Mesendoderm (in vitro differentiated cells): ENCODE results near the gene SLC39A9.
A peak's percentile ranks its signal among the peaks of the same experiment; 100 is the strongest.
"Not testable (repeated sequence)": the region's sequence is repeated elsewhere in the genome, so short reads cannot be mapped to it uniquely, and the experiment has no call there.

Source experiments
- DNase-seq: peaks from one replicate; pipeline ENCODE4 v3.0.0; 2013
- H2AK5ac ChIP-seq: 2 replicates; pipeline ENCODE4 v1.6.1; 2013; ENCODE audit warnings: low read length, inconsistent platforms
- H2BK120ac ChIP-seq: 2 replicates; pipeline ENCODE4 v1.6.1; 2013; ENCODE audit warnings: low read depth, mild to moderate bottlenecking, low read length, moderate library complexity, mixed read lengths
- H2BK15ac ChIP-seq: replicated peaks from 2 replicates; pipeline ENCODE4 v1.6.1; 2013; ENCODE audit warnings: low read depth, mild to moderate bottlenecking, moderate library complexity
- H2BK5ac ChIP-seq: 2 replicates; pipeline ENCODE4 v1.6.1; 2013; ENCODE audit warnings: low read length, inconsistent platforms
- H3K18ac ChIP-seq: 2 replicates; pipeline ENCODE4 v1.6.1; 2013; ENCODE audit warnings: mild to moderate bottlenecking, low read length, mixed read lengths
- H3K23ac ChIP-seq: one replicate; pipeline ENCODE4 v1.6.1; 2013; ENCODE audit warnings: low read length
- H3K27ac ChIP-seq: 2 replicates; pipeline ENCODE4 v1.5.1; 2013; ENCODE audit warnings: low read depth, mild to moderate bottlenecking, inconsistent platforms, low read length, moderate library complexity
- H3K27me3 ChIP-seq: 2 replicates; pipeline ENCODE4 v1.6.1; 2013; ENCODE audit warnings: low read length, control low read depth, mild to moderate bottlenecking, inconsistent platforms; ENCODE audit not compliant: insufficient read depth, poor library complexity
- H3K36me3 ChIP-seq: 2 replicates; pipeline ENCODE4 v1.6.1; 2013; ENCODE audit warnings: low read length, inconsistent platforms; ENCODE audit not compliant: control insufficient read depth, insufficient read depth
- H3K4ac ChIP-seq: one replicate; pipeline ENCODE4 v1.6.1; 2013; ENCODE audit warnings: low read depth, mild to moderate bottlenecking, low read length, moderate library complexity
- H3K4me1 ChIP-seq: 2 replicates; pipeline ENCODE4 v1.6.1; 2013; ENCODE audit warnings: low read depth, low read length, inconsistent platforms; ENCODE audit not compliant: control insufficient read depth
- H3K4me2 ChIP-seq: 2 replicates; pipeline ENCODE4 v1.6.1; 2013; ENCODE audit warnings: low read length
- H3K4me3 ChIP-seq: 2 replicates; pipeline ENCODE4 v1.5.1; 2013; ENCODE audit warnings: mild to moderate bottlenecking, low read length
- H3K56ac ChIP-seq: one replicate; pipeline ENCODE4 v1.6.1; 2013; ENCODE audit warnings: low read length
- H3K79me1 ChIP-seq: 2 replicates; pipeline ENCODE4 v1.6.1; 2013; ENCODE audit warnings: low read length, inconsistent platforms
- H3K79me2 ChIP-seq: 2 replicates; pipeline ENCODE4 v1.6.1; 2013; ENCODE audit warnings: mild to moderate bottlenecking, low read length; ENCODE audit not compliant: control insufficient read depth, insufficient read depth
- H3K9ac ChIP-seq: 2 replicates; pipeline ENCODE4 v1.6.1; 2013; ENCODE audit warnings: low read length, inconsistent platforms
- H4K5ac ChIP-seq: one replicate; pipeline ENCODE4 v1.6.1; 2013; ENCODE audit warnings: low read length
- H4K8ac ChIP-seq: one replicate; pipeline ENCODE4 v1.6.1; 2013; ENCODE audit warnings: low read depth, mild to moderate bottlenecking, control low read depth, low read length, moderate library complexity
- WGBS: extraction: QIAGEN DNeasy Blood & Tissue Kit; methylation state at CpG from one replicate; pipeline ENCODE4 v1.1.7; 2013; ENCODE audit warnings: low lambda C conversion rate, missing lambda C conversion rate; ENCODE audit not compliant: insufficient coverage; ENCODE audit errors: extremely low coverage; 5-methylcytosine and 5-hydroxymethylcytosine counted together

The SLC39A9 gene

DNA sequence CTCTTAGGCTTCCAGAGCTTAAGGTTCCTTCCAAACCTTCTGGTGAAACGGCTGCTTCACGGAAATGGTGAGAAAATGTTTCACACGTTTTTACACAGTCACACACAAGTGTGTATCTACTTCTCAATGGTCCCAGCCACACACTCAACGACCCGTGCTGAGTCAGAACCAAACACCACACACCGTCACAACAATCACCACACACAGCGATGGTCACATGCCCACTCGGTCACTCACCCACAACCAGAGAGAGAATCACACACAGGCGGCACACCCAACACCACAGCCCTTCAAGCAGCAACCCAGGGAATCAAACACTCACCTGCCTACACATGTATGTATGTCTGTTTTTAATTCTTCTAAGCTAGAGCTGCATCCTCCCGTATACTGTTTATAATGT lies 73.4 kb downstream of the SLC39A9 start:
- H3K4ac ChIP-seq: no peak overlapping the region
- H4K5ac ChIP-seq: no peak overlapping the region
- no peaks in the 10 kb centered on the region for H3K79me2 ChIP-seq
- no peak overlapping the region for H3K4me2 ChIP-seq
- no peak overlapping the region for H3K56ac ChIP-seq
- no peak for DNase-seq
- H2BK5ac ChIP-seq: no peak overlapping the region
- H3K27ac ChIP-seq: no peak overlapping the region
- no peak overlapping the region for H4K8ac ChIP-seq
- H3K4me1 ChIP-seq: no peaks in the 10 kb centered on the region
- H3K36me3 ChIP-seq: no peaks in the 10 kb centered on the region
- H3K18ac ChIP-seq: no peak overlapping the region
- H2BK120ac ChIP-seq: no peak overlapping the region
- H3K9ac ChIP-seq: no peak overlapping the region
- H2AK5ac ChIP-seq: no peak overlapping the region
- H3K23ac ChIP-seq: no peak overlapping the region
- no peaks in the 10 kb centered on the region for H3K27me3 ChIP-seq
- H2BK15ac ChIP-seq: no peak overlapping the region
- no peak overlapping the region for H3K4me3 ChIP-seq
- WGBS: no CpG with 5 or more reads among the region's 10 CpGs
- no peaks in the 10 kb centered on the region for H3K79me1 ChIP-seq

- Histone ChIP-seq H4K8ac (no peak overlapping the region), H3K9ac (no peak overlapping the region), H3K23ac (no peak overlapping the region), H3K18ac (no peak overlapping the region), H2BK5ac (no peak overlapping the region), H3K4me1 (no peaks in the 10 kb centered on the region), H3K79me2 (no peaks in the 10 kb centered on the region), H2AK5ac (no peak overlapping the region), H3K79me1 (no peaks in the 10 kb centered on the region), H2BK15ac (no peak overlapping the region), H3K4me3 (no peak overlapping the region), H3K4me2 (no peak overlapping the region), H4K5ac (no peak overlapping the region), H3K27me3 (no peaks in the 10 kb centered on the region), H3K36me3 (no peaks in the 10 kb centered on the region), H3K27ac (no peak overlapping the region), H3K56ac (no peak overlapping the region), H3K4ac (no peak overlapping the region), H2BK120ac (no peak overlapping the region)
- WGBS: no CpG with 5 or more reads among the region's 3 CpGs
- DNase-seq: no peak
Measured at GRCh38 chr14:69473260-69473659, 74.8 kb downstream of the SLC39A9 start.

DNA sequence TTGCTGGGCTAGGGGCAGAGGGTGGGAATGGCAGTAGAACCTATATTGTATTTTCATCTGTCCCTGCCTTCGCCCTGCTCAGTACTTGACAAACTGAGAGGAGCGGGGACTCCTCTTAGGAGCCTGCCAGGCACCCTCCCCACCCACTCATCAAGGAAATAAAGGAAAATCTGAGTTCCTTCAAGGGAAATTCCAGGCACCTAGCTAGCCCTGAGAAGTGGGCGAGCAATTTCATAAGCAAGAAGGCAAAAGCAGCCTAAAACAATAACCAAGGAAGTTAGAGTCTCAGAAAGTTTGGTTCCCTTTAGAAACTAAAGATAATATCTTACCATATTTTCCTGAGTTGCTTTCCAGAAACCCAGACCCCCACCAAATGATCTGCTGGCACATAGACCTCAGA lies 75.5 kb downstream of the SLC39A9 start:
- no peak for DNase-seq
- Histone ChIP-seq H3K36me3 (no peaks in the 10 kb centered on the region), H2AK5ac (no peak overlapping the region), H3K23ac (no peak overlapping the region), H4K5ac (no peak overlapping the region), H3K4ac (no peak overlapping the region), H3K79me2 (no peaks in the 10 kb centered on the region), H3K18ac (no peak overlapping the region), H3K9ac (no peak overlapping the region), H3K56ac (no peak overlapping the region), H2BK5ac (no peak overlapping the region), H2BK15ac (no peak overlapping the region), H3K4me3 (no peak overlapping the region), H3K27ac (no peak overlapping the region), H3K4me1 (no peaks in the 10 kb centered on the region), H4K8ac (no peak overlapping the region), H3K4me2 (no peak overlapping the region), H3K79me1 (no peaks in the 10 kb centered on the region), H3K27me3 (no peaks in the 10 kb centered on the region), H2BK120ac (no peak overlapping the region)
- no CpG with 5 or more reads among the region's 3 CpGs for WGBS

DNA sequence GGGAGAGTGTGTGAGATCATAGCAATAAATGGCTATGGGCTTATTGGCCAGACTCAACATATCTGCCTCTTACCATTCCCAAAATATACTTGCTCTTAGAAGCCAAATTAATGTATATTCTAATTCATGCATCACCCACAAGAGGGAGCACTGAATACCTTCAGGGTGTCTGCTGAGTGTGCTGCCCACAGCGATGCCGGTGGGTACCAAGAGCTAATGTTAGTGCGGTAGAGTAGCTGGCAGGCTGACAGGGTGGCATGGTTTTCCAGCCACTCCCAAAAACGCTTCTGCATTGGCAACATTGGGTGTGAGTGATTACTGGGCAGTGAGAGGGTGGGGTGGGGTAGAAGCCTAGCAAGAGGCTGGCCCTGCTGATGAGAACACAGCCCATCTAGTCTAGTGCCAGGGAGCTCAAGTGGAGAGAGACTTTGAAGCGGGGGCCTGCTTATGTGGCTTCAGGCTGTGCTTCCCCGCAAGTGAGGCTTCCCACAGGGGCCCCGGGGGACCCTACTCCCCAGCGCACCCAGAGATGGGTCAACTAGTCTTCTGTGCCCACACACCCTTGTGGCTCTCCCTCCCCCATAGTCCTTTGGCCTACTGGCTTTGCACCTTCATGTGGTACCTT lies 76.8 kb downstream of the SLC39A9 start:
- H4K5ac ChIP-seq: no peak overlapping the region
- H3K79me2 ChIP-seq: no peaks in the 10 kb centered on the region
- WGBS: no CpG with 5 or more reads among the region's 8 CpGs
- H2BK5ac ChIP-seq: no peak overlapping the region
- H4K8ac ChIP-seq: no peak overlapping the region
- H3K4me1 ChIP-seq: no peaks in the 10 kb centered on the region
- no peak overlapping the region for H3K56ac ChIP-seq
- H3K9ac ChIP-seq: no peak overlapping the region
- no peaks in the 10 kb centered on the region for H3K27me3 ChIP-seq
- no peaks in the 10 kb centered on the region for H3K36me3 ChIP-seq
- no peak overlapping the region for H3K4ac ChIP-seq
- H3K4me3 ChIP-seq: no peak overlapping the region
- no peak overlapping the region for H2BK120ac ChIP-seq
- no peak overlapping the region for H2BK15ac ChIP-seq
- H2AK5ac ChIP-seq: no peak overlapping the region
- H3K4me2 ChIP-seq: no peak overlapping the region
- no peaks in the 10 kb centered on the region for H3K79me1 ChIP-seq
- H3K18ac ChIP-seq: no peak overlapping the region
- no peak overlapping the region for H3K23ac ChIP-seq
- DNase-seq: peak; percentile 39
- H3K27ac ChIP-seq: no peak overlapping the region

DNA sequence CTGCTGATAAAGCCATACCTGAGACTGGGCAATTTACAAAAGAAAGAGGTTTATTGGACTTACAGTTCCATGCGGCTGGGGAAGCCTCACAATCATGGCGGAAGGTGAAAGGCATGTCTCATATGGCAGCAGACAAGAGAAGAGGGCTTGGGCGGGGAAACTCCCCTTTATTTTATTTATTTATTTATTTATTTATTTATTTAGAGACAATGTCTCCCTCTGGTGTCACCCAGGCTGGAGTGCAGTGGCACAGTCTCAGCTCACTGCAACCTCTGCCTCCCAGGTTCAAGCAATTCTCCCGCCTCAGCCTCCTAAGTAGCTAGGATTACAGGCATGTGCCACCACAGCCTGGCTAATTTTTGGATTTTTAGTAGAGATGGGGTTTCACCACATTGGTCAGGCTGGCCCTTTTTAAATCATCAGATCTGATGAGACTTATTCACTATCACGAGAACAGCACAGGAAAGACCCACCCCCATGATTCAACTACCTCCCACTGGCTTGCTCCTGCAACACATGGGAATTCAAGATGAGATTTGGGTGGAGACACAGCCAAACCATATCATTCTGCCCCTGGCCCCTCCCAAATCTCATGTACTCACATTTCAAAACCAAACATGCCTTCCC lies 78.4 kb downstream of the SLC39A9 start:
- not testable (repeated sequence) for H2AK5ac ChIP-seq, DNase-seq, H2BK120ac ChIP-seq, H3K27me3 ChIP-seq, H3K56ac ChIP-seq, H3K23ac ChIP-seq, H4K5ac ChIP-seq, H4K8ac ChIP-seq, H3K4me3 ChIP-seq, H3K27ac ChIP-seq, H3K9ac ChIP-seq, H3K36me3 ChIP-seq, H3K18ac ChIP-seq, H2BK5ac ChIP-seq, H3K79me1 ChIP-seq, H3K79me2 ChIP-seq, H3K4me1 ChIP-seq, H3K4ac ChIP-seq, H2BK15ac ChIP-seq, H3K4me2 ChIP-seq
- no CpG with 5 or more reads among the region's 5 CpGs for WGBS

GRCh38 chr14:69478055-69478454 lies 79.6 kb downstream of the SLC39A9 start:
- WGBS: no CpG with 5 or more reads among the region's 2 CpGs
- H4K5ac ChIP-seq, H3K27me3 ChIP-seq, H3K27ac ChIP-seq, DNase-seq, H2AK5ac ChIP-seq, H2BK5ac ChIP-seq, H3K18ac ChIP-seq, H2BK15ac ChIP-seq, H3K79me1 ChIP-seq, H4K8ac ChIP-seq, H3K9ac ChIP-seq, H3K4ac ChIP-seq, H3K4me1 ChIP-seq, H2BK120ac ChIP-seq, H3K36me3 ChIP-seq, H3K79me2 ChIP-seq, H3K4me3 ChIP-seq, H3K23ac ChIP-seq, H3K56ac ChIP-seq, H3K4me2 ChIP-seq: not testable (repeated sequence)
